GM04503 (cell line): Measurements from ENCODE around the gene ARID5A.

Experiments
- DNase-seq: peaks from one replicate; pipeline ENCODE4 v3.0.0-alpha.2; 2012; ENCODE audit warnings: low read depth

Gene ARID5A

GRCh38 chr2:96601382-96602292 lies 65.1 kb downstream of the ARID5A start:
- no peak for DNase-seq
